HG03039 (cell line): ENCODE measurements around the gene MPC1.

Experiments used
- ATAC-seq: cut with Tn5 transposase; IDR thresholded peaks from one replicate; pipeline ENCODE4 v1.9.1; 2021; ENCODE audit warnings: mild to moderate bottlenecking, moderate library complexity; ENCODE audit not compliant: unreplicated experiment

The MPC1 gene

GRCh38 chr6:166318649-166319600 is 63.8 kb downstream of the MPC1 start:
- no peak for ATAC-seq

- ATAC-seq = no peak
These were observed 64.5 kb downstream of the MPC1 start for GRCh38 chr6:166318227-166318626.

GRCh38 chr6:166317261-166318212 is 65.2 kb downstream of the MPC1 start:
- no peak for ATAC-seq

GRCh38 chr6:166315436-166315835 is 67.3 kb downstream of the MPC1 start:
- no peak for ATAC-seq
